Right lobe of liver (tissue), 4 donors: ENCODE data around the gene ARHGEF10L.

ENCODE experiments used
- CTCF ChIP-seq, 4 donors: fragments of 200-600 bp in 3 of 4; fragments of 450-650 bp in 1 of 4; IDR thresholded peaks; one replicate each; pipeline versions ENCODE4 v1.5.1 to v1.8.0; 2016 to 2022; ENCODE audit warnings: antibody characterized with exemption in 4 of 4, mild to moderate bottlenecking in 2 of 4
- POLR2A ChIP-seq: fragments of 450-650 bp; IDR thresholded peaks from one replicate; pipeline ENCODE4 v1.6.1; 2017; ENCODE audit warnings: antibody characterized with exemption, mild to moderate bottlenecking
- donor health status: DM: no; HTN: no; CAD: no.
- donor health status: DM: no; HTN: no; CAD: no.
- donor health status: DM: no; HTN: yes; CAD: no.

- TF ChIP-seq POLR2A (no peak), CTCF (IDR thresholded peaks at IDR 0.05) (no peak)
Measured at GRCh38 chr1:17706445-17706844, 166.9 kb downstream of the ARHGEF10L start.
